Measurements from ENCODE around the gene FBXL7.

DNA sequence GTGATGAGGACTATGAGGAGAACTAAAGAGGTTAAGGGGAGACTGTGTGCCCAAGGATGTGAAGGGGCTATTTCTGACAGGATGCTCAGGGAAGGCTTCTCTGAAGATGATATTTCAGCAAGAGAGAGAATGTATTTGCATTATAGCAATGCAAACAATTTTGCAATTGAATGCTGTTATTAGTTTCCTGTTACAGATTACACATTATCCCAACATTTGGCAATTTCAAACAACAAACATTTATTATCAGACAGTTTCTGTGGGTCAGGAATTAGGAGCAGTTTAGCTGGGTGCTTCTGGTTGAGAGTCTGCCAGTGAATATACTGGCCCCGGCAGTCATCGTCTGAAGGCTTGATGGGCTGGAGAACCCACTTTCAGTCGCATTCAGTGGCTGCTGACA is 451.6 kb downstream of the FBXL7 start:
- TF ChIP-seq, protein P1, sequence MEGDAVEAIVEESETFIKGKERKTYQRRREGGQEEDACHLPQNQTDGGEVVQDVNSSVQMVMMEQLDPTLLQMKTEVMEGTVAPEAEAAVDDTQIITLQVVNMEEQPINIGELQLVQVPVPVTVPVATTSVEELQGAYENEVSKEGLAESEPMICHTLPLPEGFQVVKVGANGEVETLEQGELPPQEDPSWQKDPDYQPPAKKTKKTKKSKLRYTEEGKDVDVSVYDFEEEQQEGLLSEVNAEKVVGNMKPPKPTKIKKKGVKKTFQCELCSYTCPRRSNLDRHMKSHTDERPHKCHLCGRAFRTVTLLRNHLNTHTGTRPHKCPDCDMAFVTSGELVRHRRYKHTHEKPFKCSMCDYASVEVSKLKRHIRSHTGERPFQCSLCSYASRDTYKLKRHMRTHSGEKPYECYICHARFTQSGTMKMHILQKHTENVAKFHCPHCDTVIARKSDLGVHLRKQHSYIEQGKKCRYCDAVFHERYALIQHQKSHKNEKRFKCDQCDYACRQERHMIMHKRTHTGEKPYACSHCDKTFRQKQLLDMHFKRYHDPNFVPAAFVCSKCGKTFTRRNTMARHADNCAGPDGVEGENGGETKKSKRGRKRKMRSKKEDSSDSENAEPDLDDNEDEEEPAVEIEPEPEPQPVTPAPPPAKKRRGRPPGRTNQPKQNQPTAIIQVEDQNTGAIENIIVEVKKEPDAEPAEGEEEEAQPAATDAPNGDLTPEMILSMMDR (IDR thresholded peaks at IDR 0.05; ENCODE audit: low read depth, low read length, poor library complexity, severe bottlenecking) = no peak
- no peak for TF ChIP-seq EZH2phosphoT487 (IDR thresholded peaks at IDR 0.05; ENCODE audit: borderline replicate concordance, low read length)
